ENCODE measurements around the gene DES.

- TF ChIP-seq CTCF (IDR thresholded peaks at IDR 0.05; ENCODE audit: extremely low read depth in 1 of 2, insufficient read depth in 1 of 2, low read depth in 1 of 2, low read length in 2 of 2) (no peak), POLR2A (IDR thresholded peaks at IDR 0.05; ENCODE audit: low read depth, low read length) (no peak), EZH2 (IDR thresholded peaks at IDR 0.05; ENCODE audit: borderline replicate concordance, low read depth, low read length, severe bottlenecking) (no peak), MAX (IDR thresholded peaks at IDR 0.05; ENCODE audit: insufficient read depth, insufficient read length) (no peak), POLR2AphosphoS5 (IDR thresholded peaks at IDR 0.05; ENCODE audit: insufficient read depth, low read depth, low read length) (no peak), FOS (IDR thresholded peaks at IDR 0.05; ENCODE audit: borderline replicate concordance, insufficient read depth, low read length) (no peak), MYC (IDR thresholded peaks at IDR 0.05; ENCODE audit: low read depth, low read length) (no peak), JUN (IDR thresholded peaks at IDR 0.05; ENCODE audit: borderline replicate concordance, insufficient read depth, insufficient read length, low read depth) (no peak)
These were observed 1.2 kb upstream of the DES start for GRCh38 chr2:219416938-219417337.
